GM19455 (cell line): ENCODE results near the gene RASA1.

Source experiments
- ATAC-seq: cut with Tn5 transposase; IDR thresholded peaks from one replicate; pipeline ENCODE4 v1.9.1; 2021; ENCODE audit not compliant: unreplicated experiment

Gene RASA1

DNA sequence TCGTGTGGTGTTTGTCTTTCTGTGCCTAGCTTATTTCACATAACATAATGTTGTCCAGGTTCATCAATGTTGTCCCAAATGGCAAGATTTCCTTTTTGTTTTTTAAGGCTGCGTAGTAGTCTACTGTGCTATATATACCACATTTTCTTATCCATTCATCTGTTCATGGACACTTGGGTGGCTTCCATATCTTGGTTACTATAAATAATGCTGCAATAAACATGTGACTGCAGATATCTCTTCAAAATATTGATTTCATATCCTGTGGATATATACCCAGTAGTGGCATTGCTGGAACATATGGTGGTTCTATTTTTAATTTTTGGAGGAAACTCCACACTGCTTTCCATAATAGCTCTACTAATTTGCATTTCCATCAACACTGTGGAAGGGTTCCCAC lies 170.5 kb downstream of the RASA1 start:
- ATAC-seq = no peak
